ENCODE results near the gene YES1. TPM values are rescaled to one million over a fixed set of nuclear protein-coding genes. Genes with fewer than 3 reads are reported as not detected.
"Not testable (repeated sequence)": the region's sequence is repeated elsewhere in the genome, so short reads cannot be mapped to it uniquely, and the experiment has no call there.

YES1 gene
- total RNA-seq, 1 experiment from 2014 or later: 84.5 TPM

- no peak overlapping the region for H3K27ac ChIP-seq (ENCODE audit: low read depth, low read length)
- BruUV-seq (replicated peaks): no TSS peak
- no peak overlapping the region for H3K4me3 ChIP-seq (replicated peaks in 1 of 2; ENCODE audit: low read depth in 1 of 2, low read length in 2 of 2)
- POLR2A ChIA-PET: interaction anchor here (0.9 kb wide), 1 partner anchor 9 kb away, joined by 3 read pairs; no protein-coding TSS in a partner anchor
- intact Hi-C loops (cut with micrococcal nuclease): no loop called here
- no peaks in the 10 kb centered on the region for H3K27me3 ChIP-seq (ENCODE audit: insufficient read depth, low read length)
- no peaks in the 10 kb centered on the region; the same call in 1 of the 2 replicates for H4K20me1 ChIP-seq (ENCODE audit: insufficient read depth)
- TF ChIP-seq EGR1 (IDR thresholded peaks at IDR 0.05; ENCODE audit: low read depth) (no peak), TCF7L2 (IDR thresholded peaks at IDR 0.05; ENCODE audit: borderline replicate concordance, extremely low read depth, insufficient read depth, insufficient read length) (no peak), SRF (IDR thresholded peaks at IDR 0.05; ENCODE audit: low read depth) (no peak), CEBPB (IDR thresholded peaks at IDR 0.05; ENCODE audit: low read depth) (no peak), ELF1 (IDR thresholded peaks at IDR 0.05; ENCODE audit: borderline replicate concordance, low read depth) (no peak), ATF3 (IDR thresholded peaks at IDR 0.05) (no peak), EZH2 (IDR thresholded peaks at IDR 0.05) (no peak), JUND (IDR thresholded peaks at IDR 0.05) (no peak), ZFX (IDR thresholded peaks at IDR 0.05) (no peak)
- RAD21 ChIA-PET (ENCODE audit: low non-redundant PET in 1 of 2, low total read pairs in 2 of 2, uncharacterized antibody in 2 of 2, unreplicated experiment in 2 of 2): no interaction called here
- H3K4me1 ChIP-seq (ENCODE audit: control insufficient read depth in 1 of 2, insufficient read depth in 2 of 2, low read length in 2 of 2): no peaks in the 10 kb centered on the region
- peaks cover 92% of the 10 kb centered on the region for H3K79me2 ChIP-seq (ENCODE audit: insufficient read depth, low read length)
- no peaks in the 10 kb centered on the region for H3K36me3 ChIP-seq (ENCODE audit: control insufficient read depth in 1 of 2, insufficient read depth in 2 of 2, low read length in 2 of 2)
- no peak for DNase-seq (ENCODE audit: low read depth, low spot score)
- H2AFZ ChIP-seq (ENCODE audit: low read depth, low read length, poor library complexity, severe bottlenecking): no peak overlapping the region
- H3K9me3 ChIP-seq (ENCODE audit: control insufficient read depth in 1 of 2, insufficient read depth in 1 of 2, low read depth in 1 of 2, low read length in 2 of 2): no peaks in the 10 kb centered on the region
- no peaks in the 10 kb centered on the region for H3K9me2 ChIP-seq (ENCODE audit: insufficient read depth)
- CTCF ChIA-PET: no interaction called here
- H3K9ac ChIP-seq (ENCODE audit: low read length): no peak overlapping the region
- no peak for ATAC-seq
- no peak overlapping the region for H3K4me2 ChIP-seq (ENCODE audit: low read length)
Observed at GRCh38 chr18:799943-800342, 12.1 kb downstream of the YES1 start.

- POLR2A ChIA-PET; RAD21 ChIA-PET (ENCODE audit: low non-redundant PET in 1 of 2, low total read pairs in 2 of 2, uncharacterized antibody in 2 of 2, unreplicated experiment in 2 of 2); H3K36me3 ChIP-seq (ENCODE audit: control insufficient read depth in 1 of 2, insufficient read depth in 2 of 2, low read length in 2 of 2); H3K4me1 ChIP-seq (ENCODE audit: control insufficient read depth in 1 of 2, insufficient read depth in 2 of 2, low read length in 2 of 2); H3K9me3 ChIP-seq (ENCODE audit: control insufficient read depth in 1 of 2, insufficient read depth in 1 of 2, low read depth in 1 of 2, low read length in 2 of 2); intact Hi-C loops (cut with micrococcal nuclease); CTCF ChIA-PET; H3K4me2 ChIP-seq (ENCODE audit: low read length); H3K27ac ChIP-seq (ENCODE audit: low read depth, low read length); H3K27me3 ChIP-seq (ENCODE audit: insufficient read depth, low read length); H3K4me3 ChIP-seq (replicated peaks in 1 of 2; ENCODE audit: low read depth in 1 of 2, low read length in 2 of 2); H4K20me1 ChIP-seq (ENCODE audit: insufficient read depth); DNase-seq (ENCODE audit: low read depth, low spot score); H3K9ac ChIP-seq (ENCODE audit: low read length); BruUV-seq (replicated peaks); H2AFZ ChIP-seq (ENCODE audit: low read depth, low read length, poor library complexity, severe bottlenecking); ATAC-seq; H3K9me2 ChIP-seq (ENCODE audit: insufficient read depth): not testable (repeated sequence)
- peaks cover 93% of the 10 kb centered on the region for H3K79me2 ChIP-seq (ENCODE audit: insufficient read depth, low read length)
Observed at GRCh38 chr18:795383-795782, 16.7 kb downstream of the YES1 start.
